K562 (cell line): Measurements from ENCODE around the gene WFDC8. TPM values are rescaled to one million over a fixed set of nuclear protein-coding genes. Genes with fewer than 3 reads are reported as not detected.

Source experiments
- ATAC-seq: fragments of 200-7000 bp; cut with Tn5 transposase; 3 replicates; pipeline ENCODE4 v1.9.1; 2020; ENCODE audit warnings: moderate library complexity
- BruUV-seq: library from RNA; stranded (reverse); fragments of 400-500 nt; replicated peaks from 2 replicates; lab custom pipeline; 2021; lab: Mats Ljungman, UMichigan
- CTCF ChIA-PET: fragments of 300-600 bp; formaldehyde crosslinking; extraction: SDS; loops from one replicate; lab custom pipeline; 2021; ENCODE audit warnings: low intra/inter-chr PET ratio; lab: Yijun Ruan, JAX
- POLR2A ChIA-PET: fragments of 300-600, 350-650 bp; sonication (Branson Sonifier 250); formaldehyde crosslinking; extraction: SDS; loops from one replicate; lab custom pipeline; 2021; ENCODE audit warnings: antibody characterized with exemption, inconsistent platforms; lab: Yijun Ruan, JAX
- DNase-seq, 4 experiments: peaks; one replicate each; pipeline versions ENCODE4 v3.0.0 to v3.0.0-alpha.2; 2011 to 2018; ENCODE audit warnings: low spot score in 3 of 4, mixed read lengths in 3 of 4; ENCODE audit errors: extremely low read depth in 1 of 4
- FAIRE-seq: peaks from 2 replicates; lab custom pipeline; 2011; peaks lifted over from hg19 to GRCh38; lab: Jason Lieb, UNC
- H2AFZ ChIP-seq: 2 replicates; pipeline ENCODE4 v1.6.0; 2011; ENCODE audit warnings: low read depth, low read length, control low read depth, inconsistent platforms
- H3K27ac ChIP-seq: fragments of 200-600 bp; 3 replicates; pipeline ENCODE4 v1.8.0; 2011; ENCODE audit warnings: low read depth, mild to moderate bottlenecking, control low read depth, inconsistent platforms, low read length, moderate library complexity, mixed read lengths; ENCODE audit errors: extremely low read depth
- H3K27me3 ChIP-seq, 2 experiments: fragments of 300-600 bp in 1 of 2; 2 replicates in 1 of 2; 3 replicates in 1 of 2; pipeline versions ENCODE4 v1.6.0 to v1.8.0; 2011; ENCODE audit warnings: inconsistent platforms in 2 of 2, low read length in 2 of 2, mild to moderate bottlenecking in 1 of 2, mixed read lengths in 1 of 2, moderate library complexity in 1 of 2; ENCODE audit not compliant: control insufficient read depth in 2 of 2, insufficient read depth in 2 of 2
- H3K36me3 ChIP-seq: fragments of 300-600 bp; 3 replicates; pipeline ENCODE4 v1.8.0; 2011; ENCODE audit warnings: mild to moderate bottlenecking, low read length, inconsistent platforms; ENCODE audit not compliant: control insufficient read depth, insufficient read depth
- H3K4me1 ChIP-seq, 2 experiments: fragments of 200-600 bp in 1 of 2; replicated peaks in 1 of 2; 2 replicates in 1 of 2; 3 replicates in 1 of 2; pipeline versions ENCODE4 v1.5.1 to v1.8.0; 2011; ENCODE audit warnings: inconsistent platforms in 2 of 2, low read length in 2 of 2, mild to moderate bottlenecking in 1 of 2, mixed read lengths in 1 of 2, moderate library complexity in 1 of 2; ENCODE audit not compliant: control insufficient read depth in 2 of 2, insufficient read depth in 2 of 2
- H3K4me2 ChIP-seq: 2 replicates; pipeline ENCODE4 v1.6.1; 2011; ENCODE audit warnings: low read length, control low read depth, inconsistent platforms, mixed read lengths; ENCODE audit not compliant: insufficient read depth
- H3K4me3 ChIP-seq: fragments of 200-600 bp; sonication (generic), shearing (Covaris generic); 2 replicates; pipeline ENCODE4 v1.5.1; 2016; ENCODE audit warnings: control low read depth, inconsistent platforms
- H3K79me2 ChIP-seq: fragments of 200-600 bp; 3 replicates; pipeline ENCODE4 v1.8.0; 2011; ENCODE audit warnings: low read length, inconsistent platforms; ENCODE audit not compliant: control insufficient read depth, insufficient read depth
- H3K9ac ChIP-seq, 2 experiments: 2 replicates each; pipeline versions ENCODE4 v1.6.0 to v1.6.1; 2011; ENCODE audit warnings: low read depth in 2 of 2, low read length in 2 of 2, control low read depth in 1 of 2, inconsistent platforms in 1 of 2, mild to moderate bottlenecking in 1 of 2, mixed read lengths in 1 of 2; ENCODE audit not compliant: insufficient read depth in 1 of 2
- H3K9me1 ChIP-seq: one replicate; pipeline ENCODE4 v1.6.0; 2011; ENCODE audit warnings: inconsistent platforms, mild to moderate bottlenecking, low read length, moderate library complexity; ENCODE audit not compliant: control insufficient read depth, insufficient read depth
- H3K9me3 ChIP-seq: replicated peaks from 2 replicates; pipeline ENCODE4 v1.5.1; 2011; ENCODE audit warnings: low read depth, low read length, inconsistent platforms; ENCODE audit not compliant: control insufficient read depth, insufficient read depth
- H4K20me1 ChIP-seq: replicated peaks from 2 replicates; pipeline ENCODE4 v1.6.1; 2011; ENCODE audit warnings: low read length, inconsistent platforms, mixed read lengths; ENCODE audit not compliant: control insufficient read depth, insufficient read depth
- CBFA2T3 ChIP-seq: fragments of 450-650 bp; IDR thresholded peaks from 2 replicates; pipeline ENCODE4 v1.6.1; 2017
- CBX8 ChIP-seq: fragments of 200-600 bp; sonication (generic); IDR thresholded peaks from 2 replicates; pipeline ENCODE4 v1.6.1; 2012; ENCODE audit warnings: borderline replicate concordance, mixed run types, low read depth, mild to moderate bottlenecking, moderate library complexity, mixed read lengths, low read length, control low read depth, inconsistent platforms; ENCODE audit not compliant: poor library complexity, severe bottlenecking; ENCODE audit errors: extremely low read depth
- GABPB1 ChIP-seq: sonication (generic); formaldehyde crosslinking; IDR thresholded peaks from 2 replicates; pipeline ENCODE4 v1.8.0; 2022; ENCODE audit warnings: mild to moderate bottlenecking, missing genetic modification reagents
- KHSRP ChIP-seq: fragments of 450-650 bp; IDR thresholded peaks from 2 replicates; pipeline ENCODE4 v1.6.1; 2017
- TCF7 ChIP-seq: sonication (generic); IDR thresholded peaks from 2 replicates; pipeline ENCODE4 v1.6.1; 2016; ENCODE audit warnings: antibody characterized with exemption, borderline replicate concordance
- TEAD2 ChIP-seq: fragments of 450-650 bp; IDR thresholded peaks from 2 replicates; pipeline ENCODE4 v1.6.1; 2016; ENCODE audit warnings: missing genetic modification characterization, control low read depth, missing compliant biosample characterization
- ZFP30 ChIP-seq: fragments of 250-450 bp; sonication (Bioruptor Pico); IDR thresholded peaks from 2 replicates; pipeline ENCODE4 v1.8.0; 2022; ENCODE audit warnings: moderate library complexity, mild to moderate bottlenecking, inconsistent platforms, borderline replicate concordance
- ZNF316 ChIP-seq: fragments of 450-650 bp; IDR thresholded peaks from 2 replicates; pipeline ENCODE4 v1.6.1; 2016
- ZSCAN29 ChIP-seq: fragments of 450-650 bp; IDR thresholded peaks from 2 replicates; pipeline ENCODE4 v1.6.1; 2017
- WGBS: fragments of 100-300 bp; shearing (Covaris generic); methylation state at CpG from one replicate; pipeline ENCODE4 v1.1.6; 2016; ENCODE audit warnings: low coverage, mixed read lengths; ENCODE audit not compliant: insufficient coverage; ENCODE audit errors: missing lambda C conversion rate; 5-methylcytosine and 5-hydroxymethylcytosine counted together
- in situ Hi-C: fragments of 300-500 bp; cut with MboI; formaldehyde crosslinking; loops from 4 replicates; pipeline ENCODE4 v1.15.0; 2018; ENCODE audit warnings: inconsistent platforms, mixed read lengths
- intact Hi-C: fragments of 100-400 bp; cut with micrococcal nuclease; formaldehyde crosslinking; loops from 2 replicates; pipeline ENCODE4 v1.14.2; 2022
- polyA plus RNA-seq, 8 experiments: library from polyadenylated mRNA; depleted of rRNA in 4 of 8; stranded (reverse) in 5 of 8; unstranded in 3 of 8; fragments of >200 nt; fragmentation: Nextera tagmentation in 2 of 8; fragmentation: Illumina TruSeq in 1 of 8; extraction: Ambion mirVana in 2 of 8; extraction: Trizol in 1 of 8; gene quantifications; 2 replicates each; pipeline versions ENCODE4 v1.2.1 to v1.2.3, GENCODE V29; 2011 to 2014; ENCODE audit warnings: inconsistent platforms in 1 of 8, missing spikeins in 1 of 8
- total RNA-seq, 7 experiments: library from RNA; depleted of rRNA in 6 of 7; stranded (reverse); fragments of >200 nt in 6 of 7; fragmentation: Illumina TruSeq in 2 of 7; extraction: Trizol in 2 of 7; gene quantifications; 2 replicates each; pipeline versions ENCODE4 v1.2.1 to v1.2.3, GENCODE V29; 2011 to 2021; ENCODE audit warnings: low replicate concordance in 1 of 7

Gene WFDC8
- total and polyA plus RNA-seq, 9 of the 15 experiments (the other 6 are each of a cell fraction or from before 2014, with no cell fraction given), result not detected

GRCh38 chr20:45523821-45524220, 55.3 kb downstream of the WFDC8 start:
- CTCF ChIA-PET, result no interaction called here

GRCh38 chr20:45518282-45518681, 60.8 kb downstream of the WFDC8 start:
- H3K36me3 ChIP-seq, result no peaks in the 10 kb centered on the region
- no peaks in the 10 kb centered on the region for H3K9me1 ChIP-seq
- POLR2A ChIA-PET, result interaction anchor here (1.2 kb wide), 1 partner anchor 9 kb away, joined by 3 read pairs; no protein-coding TSS in a partner anchor
- no peaks in the 10 kb centered on the region for H4K20me1 ChIP-seq
- no peak overlapping the region for H3K4me2 ChIP-seq
- H3K4me3 ChIP-seq, result no peak overlapping the region
- no peaks in the 10 kb centered on the region for H3K79me2 ChIP-seq
- CTCF ChIA-PET, result no interaction called here
- TF ChIP-seq ZSCAN29 (no peak), GABPB1 (CRISPR knock-in tag) (no peak), CBFA2T3 (no peak), TCF7 (no peak)
- 5% methylated on average over 2 of the region's 2 CpGs for WGBS
- BruUV-seq, result no TSS peak
- no peaks in the 10 kb centered on the region for H3K27me3 ChIP-seq
- no peak for ATAC-seq
- no peak overlapping the region for H3K27ac ChIP-seq
- intact Hi-C loops (no loop called here), in situ Hi-C loops (no loop called here)
- H3K9ac ChIP-seq, result no peak overlapping the region
- FAIRE-seq, result no peak
- DNase-seq, result no peak
- H2AFZ ChIP-seq, result no peak overlapping the region
- H3K4me1 ChIP-seq, result no peaks in the 10 kb centered on the region
- no peaks in the 10 kb centered on the region for H3K9me3 ChIP-seq

More at GRCh38 chr20:45523821-45524220, 55.3 kb downstream of the WFDC8 start:
- no peak for DNase-seq
- H3K9ac ChIP-seq, result no peak overlapping the region
- no peaks in the 10 kb centered on the region for H3K36me3 ChIP-seq
- no peaks in the 10 kb centered on the region for H3K4me1 ChIP-seq
- H3K79me2 ChIP-seq, result no peaks in the 10 kb centered on the region
- no TSS peak for BruUV-seq
- H3K27me3 ChIP-seq, result peaks cover 0 to 6% of the 10 kb centered on the region in 2 experiments; a peak in 2 of 5 replicates
- no peak overlapping the region for H2AFZ ChIP-seq
- POLR2A ChIA-PET, result interaction anchor here (0.6 to 1.6 kb wide), 2 partner anchors 9 to 16 kb away, joined by 3 to 5 read pairs; partner anchors contain the start of genes SPINT3 and WFDC6
- no peaks in the 10 kb centered on the region for H3K9me3 ChIP-seq
- intact Hi-C loops, result no loop called here
- TF ChIP-seq KHSRP, result no peak
- TF ChIP-seq ZNF316, result 0 out of 2 replicates have a peak, but pooled peaks have one; percentile 8
- TF ChIP-seq TEAD2 (tag), result no peak
- TF ChIP-seq CBX8, result no peak
- TF ChIP-seq ZFP30, result no peak
- H3K9me1 ChIP-seq, result no peaks in the 10 kb centered on the region
- no peak for ATAC-seq
- H3K4me3 ChIP-seq, result no peak overlapping the region
- FAIRE-seq, result no peak
- no peak overlapping the region for H3K4me2 ChIP-seq
- WGBS, result 0% methylated on average over 1 of the region's 1 CpG
- H4K20me1 ChIP-seq, result no peaks in the 10 kb centered on the region
- no peak overlapping the region for H3K27ac ChIP-seq
- in situ Hi-C loops, result no loop called here
